Left renal cortex interstitium (tissue), 4 donors: ENCODE measurements around the gene NUCB1. TPM values are rescaled to one million over a fixed set of nuclear protein-coding genes. Genes with fewer than 3 reads are reported as not detected.
"Not testable (repeated sequence)": the region's sequence is repeated elsewhere in the genome, so short reads cannot be mapped to it uniquely, and the experiment has no call there.

ENCODE experiments used
- DNase-seq, 4 donors: peaks; one replicate each; pipeline ENCODE4 v3.0.0-alpha.2; 2013; ENCODE audit warnings: low read depth in 4 of 4, low spot score in 2 of 4, missing footprints in 1 of 4
- polyA plus RNA-seq, 4 donors: library from polyadenylated mRNA; unstranded; fragments of 120-200 nt; gene quantifications; one replicate each; pipeline ENCODE4 v1.2.1, GENCODE V29; 2013; ENCODE audit not compliant: insufficient read length in 4 of 4

NUCB1 gene
- 100 to 1,000 TPM; 249 to 328 (median 311) TPM for polyA plus RNA-seq

GRCh38 chr19:48899781-48900476 is at the start of gene NUCB1:
NUCB1 (plus strand) TSS chr19:48900312; CDS start chr19:48900797, 485 bp downstream.
- DNase-seq = peak; percentile 95 to 99 (median 98)

- DNase-seq = no peak
These were observed 47.8 kb upstream of the NUCB1 start for GRCh38 chr19:48852292-48852691.

- no peak for DNase-seq
These were observed 46.6 kb upstream of the NUCB1 start for GRCh38 chr19:48853483-48853882.

- DNase-seq = no peak
These were observed 46.0 kb upstream of the NUCB1 start for GRCh38 chr19:48854103-48854502.

- DNase-seq = no peak
These were observed 43.2 kb upstream of the NUCB1 start for GRCh38 chr19:48856921-48857320.

GRCh38 chr19:48858984-48859710 is 41.0 kb upstream of the NUCB1 start:
- DNase-seq = no peak

GRCh38 chr19:48859711-48860572 is 40.2 kb upstream of the NUCB1 start:
- DNase-seq = no peak

- DNase-seq = no peak
These were observed 38.8 kb upstream of the NUCB1 start for GRCh38 chr19:48861313-48861712.

GRCh38 chr19:48862827-48863226 is 37.3 kb upstream of the NUCB1 start:
- no peak for DNase-seq

GRCh38 chr19:48866692-48867091 is 33.4 kb upstream of the NUCB1 start:
- DNase-seq = no peak

- no peak for DNase-seq
These were observed 32.9 kb upstream of the NUCB1 start for GRCh38 chr19:48867123-48867745.

- DNase-seq = no peak
These were observed 32.4 kb upstream of the NUCB1 start for GRCh38 chr19:48867746-48868113.

GRCh38 chr19:48868114-48868886 is 31.8 kb upstream of the NUCB1 start, which contains the start of gene PLEKHA4:
PLEKHA4 (minus strand) TSS chr19:48868617; CDS start chr19:48867620, 997 bp downstream.
- no peak for DNase-seq

GRCh38 chr19:48870048-48870447 is 30.1 kb upstream of the NUCB1 start:
- DNase-seq = no peak

- not testable (repeated sequence) for DNase-seq
These were observed 28.5 kb upstream of the NUCB1 start for GRCh38 chr19:48871471-48872181.

- peak; percentile 95 to 98 (median 98) for DNase-seq
These were observed 27.8 kb upstream of the NUCB1 start, which contains the start of gene PPP1R15A for GRCh38 chr19:48872182-48872883. PPP1R15A (plus strand) TSS chr19:48872421; CDS start chr19:48873234, 813 bp downstream.

- DNase-seq = peak; percentile 78 to 88 (median 80)
These were observed 27.1 kb upstream of the NUCB1 start for GRCh38 chr19:48872884-48873475.
